Breast epithelium (tissue), 4 donors: ENCODE measurements around the gene RUNDC3A. TPM values are rescaled to one million over a fixed set of nuclear protein-coding genes. Genes with fewer than 3 reads are reported as not detected.
"Not testable (repeated sequence)": the region's sequence is repeated elsewhere in the genome, so short reads cannot be mapped to it uniquely, and the experiment has no call there.

Experiments
- DNase-seq, 2 donors: peaks; one replicate each; pipeline ENCODE4 v3.0.0-alpha.2; 2019; ENCODE audit warnings: low spot score in 2 of 2
- H3K27ac ChIP-seq, 2 donors: fragments of 200-600 bp; sonication (generic) in 1 of 2; one replicate each; pipeline ENCODE4 v1.5.1; 2016 to 2019; ENCODE audit warnings: mild to moderate bottlenecking in 1 of 2
- H3K27me3 ChIP-seq, 2 donors: fragments of 200-600 bp; sonication (generic) in 1 of 2; one replicate each; pipeline versions ENCODE4 v1.5.1 to v1.6.0; 2017 to 2019; ENCODE audit warnings: control low read depth in 1 of 2, mild to moderate bottlenecking in 1 of 2
- H3K36me3 ChIP-seq: fragments of 200-600 bp; one replicate; pipeline ENCODE4 v1.5.1; 2019
- H3K4me1 ChIP-seq, 2 donors: fragments of 200-600 bp; sonication (generic); one replicate each; pipeline ENCODE4 v1.5.1; 2016 to 2019; ENCODE audit warnings: control low read depth in 1 of 2
- H3K4me3 ChIP-seq, 3 donors: fragments of 200-600 bp; sonication (generic); 1 replicate in 2 of 3; 2 replicates in 1 of 3; pipeline ENCODE4 v1.5.1; 2016 to 2019; ENCODE audit warnings: mild to moderate bottlenecking in 3 of 3, moderate library complexity in 2 of 3
- H3K9me3 ChIP-seq, 2 donors: fragments of 200-600 bp; sonication (generic) in 1 of 2; one replicate each; pipeline ENCODE4 v1.5.1; 2016 to 2019; ENCODE audit warnings: control low read depth in 1 of 2
- CTCF ChIP-seq, 3 donors: fragments of 450-650 bp; IDR thresholded peaks; one replicate each; pipeline ENCODE4 v1.5.1; 2016 to 2017; ENCODE audit warnings: antibody characterized with exemption in 3 of 3, mild to moderate bottlenecking in 3 of 3, moderate library complexity in 3 of 3
- POLR2A ChIP-seq: fragments of 450-650 bp; IDR thresholded peaks from one replicate; pipeline ENCODE4 v1.6.1; 2016; ENCODE audit warnings: antibody characterized with exemption, mild to moderate bottlenecking, moderate library complexity
- POLR2AphosphoS5 ChIP-seq, 3 donors: sonication (generic); formaldehyde crosslinking; IDR thresholded peaks; one replicate each; pipeline ENCODE4 v1.6.1; 2017; ENCODE audit warnings: antibody characterized with exemption in 3 of 3
- intact Hi-C: fragments of 100-400 bp; cut with DNase I; formaldehyde crosslinking; loops from one replicate; pipeline ENCODE4 v1.15.1; 2023; ENCODE audit warnings: low total_unique reads
- total RNA-seq, 3 donors: library from RNA; depleted of rRNA; stranded (reverse); fragments of >200 nt; gene quantifications; one replicate each; pipeline ENCODE4 v1.1.0, GENCODE V29; 2016

RUNDC3A gene
- total RNA-seq, 3 donors from 2014 or later = 0.48 to 1.6 TPM; not detected in 1

DNA sequence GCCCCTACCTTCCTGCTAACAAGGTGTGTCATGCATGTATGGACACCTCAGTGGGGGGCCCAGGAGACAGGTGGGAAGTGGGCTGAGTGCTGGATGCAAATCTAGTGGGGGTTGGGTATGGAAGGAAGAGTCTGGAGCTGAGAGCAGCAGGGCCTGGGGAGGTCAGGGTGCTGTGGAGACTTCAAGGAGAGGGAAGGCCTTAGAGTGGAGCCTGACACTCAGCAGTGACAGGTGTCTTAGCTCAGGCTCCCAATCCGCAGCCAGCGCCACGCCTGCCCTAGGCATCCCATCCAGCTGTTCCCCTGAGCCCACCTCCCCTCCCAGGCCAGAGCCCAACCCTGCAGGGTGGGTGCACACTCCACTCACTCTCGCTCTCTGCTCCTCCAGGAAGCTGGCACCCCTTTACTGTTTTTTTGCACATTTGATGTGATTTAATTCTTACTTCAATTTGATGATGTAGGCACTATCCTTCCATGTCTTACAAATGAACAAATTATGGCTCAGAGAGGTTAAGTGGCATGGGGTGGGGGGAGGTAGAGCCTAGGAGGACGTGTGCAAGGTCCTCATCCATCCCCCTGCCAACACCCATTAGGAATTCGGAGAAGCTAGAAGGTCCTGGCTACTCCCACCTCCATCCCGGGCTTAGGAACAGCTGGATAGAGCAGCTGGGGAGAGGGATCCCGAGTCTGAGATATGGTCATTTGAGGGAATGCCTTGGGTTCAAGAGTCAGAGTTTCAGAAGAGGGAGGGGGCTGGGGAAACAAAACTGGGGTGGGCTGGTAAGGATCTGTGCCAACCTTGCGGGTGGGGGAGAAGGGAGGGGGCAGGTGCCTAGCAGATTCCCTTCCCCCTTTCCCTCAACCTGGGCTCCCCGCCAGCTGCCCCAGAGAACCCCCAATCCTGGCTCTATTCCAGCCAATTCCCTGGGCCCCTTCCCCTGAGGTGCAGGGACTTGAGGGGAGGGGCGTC is 53.2 kb downstream of the RUNDC3A start:
- H3K4me3 ChIP-seq = no peak overlapping the region
- TF ChIP-seq POLR2AphosphoS5 (IDR thresholded peaks at IDR 0.05) (no peak), CTCF (IDR thresholded peaks at IDR 0.05) (no peak), POLR2A (no peak)
- no peak for DNase-seq
- intact Hi-C loops = no loop called here
- H3K27ac ChIP-seq = no peak overlapping the region
- no peaks in the 10 kb centered on the region for H3K36me3 ChIP-seq
- H3K9me3 ChIP-seq = no peaks in the 10 kb centered on the region
- H3K4me1 ChIP-seq = peaks cover 0 to 4% of the 10 kb centered on the region in 2 donors
- no peaks in the 10 kb centered on the region for H3K27me3 ChIP-seq

- TF ChIP-seq POLR2A = no peak
- TF ChIP-seq CTCF (IDR thresholded peaks at IDR 0.05) = no peak
- no peak for TF ChIP-seq POLR2AphosphoS5 (IDR thresholded peaks at IDR 0.05)
- H3K9me3 ChIP-seq = no peaks in the 10 kb centered on the region
- H3K27me3 ChIP-seq = no peaks in the 10 kb centered on the region
- no peak overlapping the region for H3K27ac ChIP-seq
- no peak for DNase-seq
- peak overlapping the region; percentile 50 to 85 (median 74) for H3K4me3 ChIP-seq
- H3K36me3 ChIP-seq = no peaks in the 10 kb centered on the region
- intact Hi-C loops = no loop called here
- H3K4me1 ChIP-seq = peaks cover 0 to 4% of the 10 kb centered on the region in 2 donors
Observed at GRCh38 chr17:44362459-44362948, 54.1 kb downstream of the RUNDC3A start.

DNA sequence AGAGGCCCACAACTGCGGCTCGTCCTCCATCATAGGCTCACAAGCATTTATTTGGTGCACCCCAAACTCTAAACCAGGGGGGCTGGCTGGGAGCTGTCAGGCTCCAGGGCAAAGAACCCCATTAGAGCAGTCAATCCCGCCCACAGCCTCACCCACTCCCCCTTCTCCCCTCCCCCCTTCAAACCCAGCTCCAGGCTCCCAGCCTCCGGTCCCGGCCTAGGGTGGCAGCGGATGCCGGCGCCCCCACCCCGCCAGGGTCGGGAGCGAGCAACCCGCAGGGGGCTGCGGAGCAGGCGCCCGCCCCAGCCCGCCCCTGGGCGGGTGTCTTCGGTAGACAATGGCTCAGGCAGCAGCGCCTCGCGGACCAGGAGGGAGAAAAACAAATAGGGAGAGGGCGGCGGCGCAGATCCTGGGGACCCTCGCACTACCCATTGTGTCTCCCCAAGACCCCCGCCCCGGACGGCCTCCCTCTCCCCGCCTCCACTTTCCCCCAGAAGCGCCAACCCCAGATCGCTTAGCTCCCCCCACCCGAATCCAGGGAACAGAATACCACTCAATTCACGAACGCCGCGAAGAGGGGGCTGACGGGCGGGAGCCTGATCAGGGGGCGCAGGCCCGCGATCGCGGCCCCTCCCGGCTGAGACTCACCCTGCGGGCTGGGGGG is 54.7 kb downstream of the RUNDC3A start:
- no peak for DNase-seq

DNA sequence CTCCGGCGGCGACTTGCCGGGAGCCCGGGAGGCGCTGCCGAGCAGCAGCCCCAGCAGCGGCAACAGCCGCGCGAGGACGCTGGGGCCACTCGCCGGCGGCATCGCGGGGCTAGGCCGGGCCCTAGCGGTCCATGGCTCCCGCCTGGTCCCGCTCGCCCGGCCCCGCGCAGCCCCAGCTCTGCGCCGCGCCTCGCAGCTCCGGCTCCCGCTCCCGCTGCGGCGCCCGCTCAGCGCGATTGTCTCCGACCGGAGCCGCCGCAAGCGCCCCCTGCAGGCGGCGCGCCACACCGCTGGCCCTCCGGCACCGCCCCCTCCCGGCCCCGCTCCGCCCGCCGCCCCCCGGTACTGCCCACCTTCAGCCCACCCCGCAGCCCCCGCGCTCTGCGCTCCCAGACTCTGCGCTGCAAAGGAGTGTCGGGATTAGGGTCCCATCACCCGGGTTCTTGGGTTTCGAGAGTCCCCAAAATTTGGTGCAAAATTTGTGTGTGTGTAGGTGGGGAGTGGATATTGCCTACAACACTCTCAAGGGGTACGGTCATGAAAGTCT is 55.3 kb downstream of the RUNDC3A start, which contains the start of gene FAM171A2:
FAM171A2 (minus strand) TSS at position 241 of the 547 bp plus-strand sequence; CDS start at position 102, 139 bp downstream.
- peaks cover 0 to 4% of the 10 kb centered on the region in 2 donors for H3K4me1 ChIP-seq
- no peaks in the 10 kb centered on the region for H3K27me3 ChIP-seq
- no peak for TF ChIP-seq POLR2AphosphoS5 (IDR thresholded peaks at IDR 0.05)
- TF ChIP-seq CTCF (IDR thresholded peaks at IDR 0.05) = peak in 1 of 3 donors; percentile 55
- intact Hi-C loops = no loop called here
- no peak for DNase-seq
- H3K9me3 ChIP-seq = no peaks in the 10 kb centered on the region
- no peak within 1 kb of the TSS for H3K27ac ChIP-seq
- no peaks in the 10 kb centered on the region for H3K36me3 ChIP-seq
- H3K4me3 ChIP-seq = peak within 1 kb of the TSS; percentile 50 to 85 (median 74)

More for the DNA sequence above, 54.7 kb downstream of the RUNDC3A start:
- Histone ChIP-seq H3K36me3 (no peaks in the 10 kb centered on the region), H3K27ac (no peak overlapping the region), H3K9me3 (no peaks in the 10 kb centered on the region), H3K4me1 (peaks cover 0 to 4% of the 10 kb centered on the region in 2 donors), H3K4me3 (peak overlapping the region; percentile 50 to 85 (median 74)), H3K27me3 (no peaks in the 10 kb centered on the region)
- intact Hi-C loops = no loop called here
- TF ChIP-seq POLR2A (no peak), POLR2AphosphoS5 (IDR thresholded peaks at IDR 0.05) (no peak), CTCF (IDR thresholded peaks at IDR 0.05) (no peak)

DNA sequence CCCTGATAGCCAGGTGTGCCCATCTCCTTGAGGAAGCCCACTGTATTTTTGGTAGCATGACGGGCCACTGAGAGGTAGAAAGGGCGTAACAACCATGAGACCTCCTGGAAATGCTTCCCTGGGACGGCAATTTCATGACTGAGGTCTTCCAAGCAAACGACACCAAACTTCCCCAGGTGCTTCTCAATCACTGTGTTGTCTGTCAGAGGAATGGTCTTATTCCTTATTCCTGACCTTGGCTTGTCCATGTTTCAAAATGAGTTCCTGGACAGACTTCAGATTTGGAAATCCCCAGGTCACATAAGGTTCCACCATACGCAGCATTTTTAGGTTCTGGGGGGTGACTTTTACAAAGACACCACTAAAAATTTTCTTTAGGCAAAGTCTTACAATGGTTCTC is 56.6 kb downstream of the RUNDC3A start:
- H3K27me3 ChIP-seq, H3K4me3 ChIP-seq, H3K9me3 ChIP-seq, intact Hi-C loops, H3K27ac ChIP-seq, H3K4me1 ChIP-seq, H3K36me3 ChIP-seq, DNase-seq: not testable (repeated sequence)
